ENCODE data around the gene TFF2. TPM values are rescaled to one million over a fixed set of nuclear protein-coding genes. Genes with fewer than 3 reads are reported as not detected.

The TFF2 gene, protein sequence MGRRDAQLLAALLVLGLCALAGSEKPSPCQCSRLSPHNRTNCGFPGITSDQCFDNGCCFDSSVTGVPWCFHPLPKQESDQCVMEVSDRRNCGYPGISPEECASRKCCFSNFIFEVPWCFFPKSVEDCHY
- total RNA-seq (2022) (1.2 and 3.4 TPM in 2 replicates), Bru-seq, nascent RNA (percentile 34 among the genes with signal in this experiment), BruChase-seq, experiment 1, labeled RNA remaining after a 2-hour chase (percentile 37 among the genes with signal in this experiment), BruChase-seq, experiment 2, labeled RNA remaining after a 6-hour chase (percentile 29 among the genes with signal in this experiment)
- long read RNA-seq, partial matches to known transcripts, result 0 of 4 reads
- long read RNA-seq, other reads (novel, unspliced or antisense), result 0 of 4 reads

DNA sequence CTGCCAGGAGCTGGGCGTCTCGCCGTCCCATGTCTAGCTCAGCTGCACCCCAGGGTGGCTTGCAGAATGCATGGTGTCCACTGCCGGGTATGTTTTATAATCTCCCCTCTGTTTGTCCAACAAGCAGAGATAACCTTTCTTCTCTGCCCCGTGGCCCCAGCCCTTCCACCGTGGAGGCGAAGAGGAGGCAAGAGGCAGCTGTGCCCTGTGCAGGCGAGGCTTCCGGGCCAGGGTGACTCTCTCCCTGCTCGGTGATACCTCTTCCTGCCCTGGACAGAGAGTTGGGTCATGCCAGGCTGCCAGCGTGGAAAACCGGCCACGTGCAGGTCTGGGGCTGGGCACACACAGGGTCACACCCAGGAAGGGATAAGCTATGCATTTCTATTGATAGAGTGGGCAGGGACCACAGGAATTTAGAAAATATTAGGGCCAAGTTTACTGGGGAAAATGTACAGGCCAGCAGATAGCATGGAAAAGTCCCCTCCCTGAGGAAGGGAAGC lies at the start of gene TFF2:
Gene TFF2 (minus strand): TSS at position 68 of the 500 bp plus-strand sequence. CDS start 37 bp downstream, at position 31.
- CTCF ChIA-PET, result no interaction called here
- Mint-ChIP-seq H3K27me3 (ENCODE audit: insufficient read depth, unreplicated experiment) (no peaks in the 10 kb centered on the region), H3K9me3 (ENCODE audit: unreplicated experiment) (peaks cover 11% of the 10 kb centered on the region), H3K4me1 (ENCODE audit: low read depth, unreplicated experiment) (peaks cover 11% of the 10 kb centered on the region), H3K4me3 (ENCODE audit: unreplicated experiment) (peak within 1 kb of the TSS; percentile 28), H3K36me3 (ENCODE audit: insufficient read depth, unreplicated experiment) (no peaks in the 10 kb centered on the region), H3K27ac (ENCODE audit: unreplicated experiment) (peak within 1 kb of the TSS; percentile 34)
- Histone ChIP-seq H3K4me3 (ENCODE audit: low read depth, low read length) (no peak within 1 kb of the TSS; the same call in 1 of the 2 replicates), H3K4me1 (peaks cover 12% of the 10 kb centered on the region), H3K36me3 (ENCODE audit: control insufficient read depth, insufficient read depth, low read length) (no peaks in the 10 kb centered on the region; the same call in 1 of the 2 replicates), H3K9me3 (no peaks in the 10 kb centered on the region), H3K27me3 (replicated peaks; ENCODE audit: control insufficient read depth, insufficient read depth, low read length) (no peaks in the 10 kb centered on the region)
- intact Hi-C loops (cut with micrococcal nuclease; ENCODE audit: unreplicated experiment), result no loop called here
- peak; percentile 37 to 63 for DNase-seq
- TF ChIP-seq, protein P1, sequence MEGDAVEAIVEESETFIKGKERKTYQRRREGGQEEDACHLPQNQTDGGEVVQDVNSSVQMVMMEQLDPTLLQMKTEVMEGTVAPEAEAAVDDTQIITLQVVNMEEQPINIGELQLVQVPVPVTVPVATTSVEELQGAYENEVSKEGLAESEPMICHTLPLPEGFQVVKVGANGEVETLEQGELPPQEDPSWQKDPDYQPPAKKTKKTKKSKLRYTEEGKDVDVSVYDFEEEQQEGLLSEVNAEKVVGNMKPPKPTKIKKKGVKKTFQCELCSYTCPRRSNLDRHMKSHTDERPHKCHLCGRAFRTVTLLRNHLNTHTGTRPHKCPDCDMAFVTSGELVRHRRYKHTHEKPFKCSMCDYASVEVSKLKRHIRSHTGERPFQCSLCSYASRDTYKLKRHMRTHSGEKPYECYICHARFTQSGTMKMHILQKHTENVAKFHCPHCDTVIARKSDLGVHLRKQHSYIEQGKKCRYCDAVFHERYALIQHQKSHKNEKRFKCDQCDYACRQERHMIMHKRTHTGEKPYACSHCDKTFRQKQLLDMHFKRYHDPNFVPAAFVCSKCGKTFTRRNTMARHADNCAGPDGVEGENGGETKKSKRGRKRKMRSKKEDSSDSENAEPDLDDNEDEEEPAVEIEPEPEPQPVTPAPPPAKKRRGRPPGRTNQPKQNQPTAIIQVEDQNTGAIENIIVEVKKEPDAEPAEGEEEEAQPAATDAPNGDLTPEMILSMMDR (IDR thresholded peaks at IDR 0.05; ENCODE audit: insufficient read depth in 1 of 2, low read depth in 1 of 2, low read length in 1 of 2, severe bottlenecking in 1 of 2, unreplicated experiment in 1 of 2), result no peak
- POLR2A ChIA-PET, result no interaction called here
- no TSS peak for BruUV-seq (replicated peaks)

DNA sequence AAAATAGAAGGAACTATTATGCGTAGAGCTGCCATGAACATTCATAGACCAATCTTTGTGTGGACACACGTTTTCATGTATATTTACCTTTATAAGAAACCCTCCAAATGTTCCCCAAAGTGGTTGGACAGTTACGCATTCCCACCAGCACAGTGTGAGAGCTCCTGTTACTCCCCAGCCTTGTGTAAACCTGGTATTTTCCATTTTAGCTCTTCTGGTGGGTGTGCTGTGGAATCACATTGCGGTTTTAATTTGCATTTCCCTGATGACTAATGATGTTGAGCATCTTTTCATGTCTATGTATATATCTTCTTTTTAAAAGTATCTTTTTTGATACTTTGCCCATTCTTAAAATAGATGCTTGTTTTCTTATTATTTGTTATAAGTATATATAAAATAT lies 49.7 kb upstream of the TFF2 start:
- DNase-seq, result no peak
- intact Hi-C loops (cut with micrococcal nuclease; ENCODE audit: unreplicated experiment), result no loop called here
- no peaks in the 10 kb centered on the region for H3K36me3 Mint-ChIP-seq (ENCODE audit: insufficient read depth, unreplicated experiment)
- H3K9me3 Mint-ChIP-seq (ENCODE audit: unreplicated experiment), result peaks cover 12% of the 10 kb centered on the region
- Histone ChIP-seq H3K4me1 (no peaks in the 10 kb centered on the region), H3K27me3 (replicated peaks; ENCODE audit: control insufficient read depth, insufficient read depth, low read length) (no peaks in the 10 kb centered on the region), H3K4me3 (ENCODE audit: low read depth, low read length) (no peak overlapping the region), H3K9me3 (no peaks in the 10 kb centered on the region; the same call in 1 of the 2 replicates), H3K36me3 (ENCODE audit: control insufficient read depth, insufficient read depth, low read length) (no peaks in the 10 kb centered on the region)
- H3K27ac Mint-ChIP-seq (ENCODE audit: unreplicated experiment), result no peak overlapping the region
- TF ChIP-seq, protein P1 (IDR thresholded peaks at IDR 0.05; ENCODE audit: insufficient read depth in 1 of 2, low read depth in 1 of 2, low read length in 1 of 2, severe bottlenecking in 1 of 2, unreplicated experiment in 1 of 2), result no peak
- ChIA-PET CTCF (no interaction called here), POLR2A (no interaction called here)
- BruUV-seq (replicated peaks), result no TSS peak
- peaks cover 6% of the 10 kb centered on the region for H3K4me1 Mint-ChIP-seq (ENCODE audit: low read depth, unreplicated experiment)
- no peak overlapping the region for H3K4me3 Mint-ChIP-seq (ENCODE audit: unreplicated experiment)
- H3K27me3 Mint-ChIP-seq (ENCODE audit: insufficient read depth, unreplicated experiment), result no peaks in the 10 kb centered on the region

DNA sequence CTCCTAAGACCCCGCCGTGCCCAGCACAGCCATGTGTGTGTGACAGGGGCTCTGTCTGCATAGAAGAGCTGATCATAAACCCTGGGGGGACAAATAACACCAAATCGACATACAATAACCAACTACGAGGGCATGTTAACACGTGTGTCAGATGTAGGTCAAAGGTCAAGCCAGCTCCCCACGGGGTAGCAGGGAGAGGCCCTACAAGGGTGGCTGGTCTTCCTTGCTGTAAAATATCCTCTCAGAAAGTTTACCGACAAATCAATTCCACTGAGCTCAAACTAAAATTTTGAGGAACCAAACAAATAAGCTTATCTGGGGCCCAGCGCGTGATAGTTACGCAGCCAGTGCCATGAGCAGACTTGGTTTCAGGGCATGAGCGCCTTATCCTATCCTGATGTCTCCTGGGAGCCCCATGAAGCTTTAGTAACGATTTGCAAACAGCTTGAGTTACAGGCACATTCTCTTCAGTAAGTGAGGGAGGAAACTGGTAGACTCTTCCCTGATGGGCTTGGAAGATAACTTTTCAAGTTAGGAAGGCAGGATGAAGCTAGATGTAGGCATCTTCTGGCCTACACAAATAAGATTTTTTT lies 47.7 kb upstream of the TFF2 start:
- Mint-ChIP-seq H3K4me3 (ENCODE audit: unreplicated experiment) (no peak overlapping the region), H3K36me3 (ENCODE audit: insufficient read depth, unreplicated experiment) (no peaks in the 10 kb centered on the region), H3K4me1 (ENCODE audit: low read depth, unreplicated experiment) (peaks cover 6% of the 10 kb centered on the region), H3K27ac (ENCODE audit: unreplicated experiment) (no peak overlapping the region), H3K27me3 (ENCODE audit: insufficient read depth, unreplicated experiment) (no peaks in the 10 kb centered on the region), H3K9me3 (ENCODE audit: unreplicated experiment) (peaks cover 12% of the 10 kb centered on the region)
- Histone ChIP-seq H3K9me3 (no peaks in the 10 kb centered on the region; the same call in 1 of the 2 replicates), H3K27me3 (replicated peaks; ENCODE audit: control insufficient read depth, insufficient read depth, low read length) (no peaks in the 10 kb centered on the region), H3K4me3 (ENCODE audit: low read depth, low read length) (no peak overlapping the region), H3K4me1 (no peaks in the 10 kb centered on the region), H3K36me3 (ENCODE audit: control insufficient read depth, insufficient read depth, low read length) (no peaks in the 10 kb centered on the region)
- POLR2A ChIA-PET, result no interaction called here
- TF ChIP-seq, protein P1 (IDR thresholded peaks at IDR 0.05; ENCODE audit: insufficient read depth in 1 of 2, low read depth in 1 of 2, low read length in 1 of 2, severe bottlenecking in 1 of 2, unreplicated experiment in 1 of 2), result no peak
- intact Hi-C loops (cut with micrococcal nuclease; ENCODE audit: unreplicated experiment), result no loop called here
- DNase-seq, result no peak
- BruUV-seq (replicated peaks), result no TSS peak
- CTCF ChIA-PET, result interaction anchor here (0.6 kb wide), 1 partner anchor 110 kb away, joined by 7 read pairs; no protein-coding TSS in a partner anchor

Measured in Caco-2 (cell line).